Testis (tissue), 3 donors: Measurements from ENCODE around the gene TECTA. TPM values are rescaled to one million over a fixed set of nuclear protein-coding genes. Genes with fewer than 3 reads are reported as not detected.

Experiments used
- DNase-seq: peaks from one replicate; pipeline ENCODE4 v3.0.0-alpha.2; 2019
- H3K27ac ChIP-seq, 2 donors: fragments of 200-600 bp; sonication (generic); one replicate each; pipeline ENCODE4 v1.5.1; 2019
- H3K27me3 ChIP-seq: fragments of 200-600 bp; sonication (generic); one replicate; pipeline ENCODE4 v1.5.1; 2019
- H3K36me3 ChIP-seq: fragments of 200-600 bp; sonication (generic); one replicate; pipeline ENCODE4 v1.5.1; 2017; ENCODE audit warnings: low read depth; ENCODE audit errors: missing control alignments
- H3K4me1 ChIP-seq: fragments of 200-600 bp; sonication (generic); one replicate; pipeline ENCODE4 v1.5.1; 2019
- H3K4me3 ChIP-seq, 2 donors: fragments of 200-600 bp; sonication (generic); one replicate each; pipeline ENCODE4 v1.5.1; 2017 to 2019
- H3K9me3 ChIP-seq: fragments of 200-600 bp; sonication (generic); one replicate; pipeline ENCODE4 v1.5.1; 2017
- CTCF ChIP-seq, 3 experiments: fragments of 450-650 bp in 2 of 3; fragments of 200-600 bp in 1 of 3; sonication (generic) in 1 of 3; IDR thresholded peaks; one replicate each; pipeline ENCODE4 v1.5.1; 2016 to 2019; ENCODE audit warnings: antibody characterized with exemption in 3 of 3, mild to moderate bottlenecking in 2 of 3, moderate library complexity in 1 of 3
- POLR2A ChIP-seq: fragments of 450-650 bp; IDR thresholded peaks from one replicate; pipeline ENCODE4 v1.6.1; 2017; ENCODE audit warnings: antibody characterized with exemption, mild to moderate bottlenecking, moderate library complexity
- WGBS, 2 donors: methylation state at CpG; one replicate each; pipeline ENCODE4 v1.1.5; 2018; 5-methylcytosine and 5-hydroxymethylcytosine counted together
- intact Hi-C: fragments of 100-400 bp; cut with DNase I; formaldehyde crosslinking; loops from one replicate; pipeline ENCODE4 v1.15.1; 2023; ENCODE audit warnings: low total_unique reads
- polyA plus RNA-seq: library from polyadenylated mRNA; stranded (reverse); fragments of 350-450 nt; fragmentation: Illumina TruSeq; extraction: RNeasy Lipid Tissue Mini Kit (QIAGEN cat#74804); gene quantifications from one replicate; pipeline ENCODE4 v1.2.3, GENCODE V29; 2014; ENCODE audit warnings: low read depth, low replicate concordance; ENCODE audit not compliant: insufficient read depth
- total RNA-seq, 2 donors: library from RNA; depleted of rRNA; stranded (reverse); fragments of >200 nt; gene quantifications; one replicate each; pipeline ENCODE4 v1.2.3, GENCODE V29; 2016

Gene TECTA
- total and polyA plus RNA-seq, 3 donors from 2014 or later: 2.5 to 4.6 (median 3.1) TPM

- WGBS, 2 donors: 71 to 77% methylated on average over 6 of the region's 6 CpGs
- H3K36me3 ChIP-seq: no peaks in the 10 kb centered on the region
- no peaks in the 10 kb centered on the region for H3K9me3 ChIP-seq
- no peak for DNase-seq
- TF ChIP-seq POLR2A (no peak), CTCF (IDR thresholded peaks at IDR 0.05) (no peak)
- no peak overlapping the region for H3K4me3 ChIP-seq
- no peak overlapping the region for H3K27ac ChIP-seq
- intact Hi-C loops: loop anchor here (10.0 kb wide), 1 partner anchor 163 kb away; no protein-coding TSS in a partner anchor
- H3K4me1 ChIP-seq: no peaks in the 10 kb centered on the region
- no peaks in the 10 kb centered on the region for H3K27me3 ChIP-seq
Measured at GRCh38 chr11:121117788-121118187, 16.7 kb downstream of the TECTA start.

GRCh38 chr11:121119440-121119839 is 18.4 kb downstream of the TECTA start:
- no peaks in the 10 kb centered on the region for H3K36me3 ChIP-seq
- H3K4me3 ChIP-seq: no peak overlapping the region
- H3K27ac ChIP-seq: no peak overlapping the region
- no peaks in the 10 kb centered on the region for H3K27me3 ChIP-seq
- intact Hi-C loops: loop anchor here (10.0 kb wide), 1 partner anchor 165 kb away; no protein-coding TSS in a partner anchor
- no peaks in the 10 kb centered on the region for H3K4me1 ChIP-seq
- H3K9me3 ChIP-seq: no peaks in the 10 kb centered on the region
- TF ChIP-seq CTCF (IDR thresholded peaks at IDR 0.05) (no peak), POLR2A (no peak)
- DNase-seq: no peak
- 75 to 81% methylated on average over 1 of the region's 1 CpG for WGBS, 2 donors

GRCh38 chr11:121122328-121122727 is 21.3 kb downstream of the TECTA start:
- Histone ChIP-seq H3K4me1 (no peaks in the 10 kb centered on the region), H3K9me3 (no peaks in the 10 kb centered on the region), H3K36me3 (no peaks in the 10 kb centered on the region), H3K4me3 (no peak overlapping the region), H3K27ac (no peak overlapping the region), H3K27me3 (no peaks in the 10 kb centered on the region)
- 97 to 98% methylated on average over 3 of the region's 3 CpGs for WGBS, 2 donors
- DNase-seq: no peak
- TF ChIP-seq POLR2A (no peak), CTCF (IDR thresholded peaks at IDR 0.05) (no peak)
- intact Hi-C loops: no loop called here

- Histone ChIP-seq H3K4me1 (no peaks in the 10 kb centered on the region), H3K9me3 (no peaks in the 10 kb centered on the region), H3K36me3 (no peaks in the 10 kb centered on the region), H3K27ac (no peak overlapping the region), H3K4me3 (no peak overlapping the region), H3K27me3 (no peaks in the 10 kb centered on the region)
- intact Hi-C loops: no loop called here
- no peak for DNase-seq
- WGBS, 2 donors: 93 to 94% methylated on average over 6 of the region's 6 CpGs
- TF ChIP-seq CTCF (IDR thresholded peaks at IDR 0.05) (no peak), POLR2A (no peak)
Measured at GRCh38 chr11:121123496-121124069, 22.5 kb downstream of the TECTA start.

GRCh38 chr11:121127809-121128208 is 26.8 kb downstream of the TECTA start:
- Histone ChIP-seq H3K4me3 (no peak overlapping the region), H3K36me3 (no peaks in the 10 kb centered on the region), H3K9me3 (no peaks in the 10 kb centered on the region), H3K27me3 (no peaks in the 10 kb centered on the region), H3K4me1 (peaks cover 3% of the 10 kb centered on the region), H3K27ac (no peak overlapping the region)
- TF ChIP-seq POLR2A (no peak), CTCF (IDR thresholded peaks at IDR 0.05) (no peak)
- no peak for DNase-seq
- intact Hi-C loops: no loop called here
- WGBS, 2 donors: 77 to 90% methylated on average over 5 to 30 of the region's 30 CpGs
